Measurements from ENCODE around the gene TMEM87A.
"Not testable (repeated sequence)": the region's sequence is repeated elsewhere in the genome, so short reads cannot be mapped to it uniquely, and the experiment has no call there.

TMEM87A gene

GRCh38 chr15:42270551-42270950 lies 2.7 kb downstream of the TMEM87A start:
- DNase-seq, result no peak

GRCh38 chr15:42267286-42267685 lies 5.9 kb downstream of the TMEM87A start:
- DNase-seq, result no peak

GRCh38 chr15:42264795-42265194 lies 8.4 kb downstream of the TMEM87A start:
- DNase-seq, result no peak

GRCh38 chr15:42253300-42253699 lies 19.9 kb downstream of the TMEM87A start:
- no peak for DNase-seq

- DNase-seq, result no peak
Measured at GRCh38 chr15:42240823-42241222, 32.4 kb downstream of the TMEM87A start.

- DNase-seq, result no peak
Measured at GRCh38 chr15:42239528-42240182, 33.6 kb downstream of the TMEM87A start.

GRCh38 chr15:42233107-42233506 lies 40.1 kb downstream of the TMEM87A start:
- no peak for DNase-seq

- no peak for DNase-seq
Measured at GRCh38 chr15:42232606-42233005, 40.6 kb downstream of the TMEM87A start.

GRCh38 chr15:42231088-42231487 lies 42.1 kb downstream of the TMEM87A start:
- DNase-seq, result no peak

- not testable (repeated sequence) for DNase-seq
Measured at GRCh38 chr15:42228981-42229380, 44.3 kb downstream of the TMEM87A start.

- no peak for DNase-seq
Measured at GRCh38 chr15:42228036-42228435, 45.2 kb downstream of the TMEM87A start.

GRCh38 chr15:42226648-42227047 lies 46.6 kb downstream of the TMEM87A start:
- DNase-seq, result no peak

- no peak for DNase-seq
Measured at GRCh38 chr15:42220216-42220615, 53.0 kb downstream of the TMEM87A start.

GRCh38 chr15:42218953-42219592 lies 54.2 kb downstream of the TMEM87A start:
- DNase-seq, result no peak

- DNase-seq, result no peak
Measured at GRCh38 chr15:42217568-42217967, 55.7 kb downstream of the TMEM87A start.

- DNase-seq, result no peak
Measured at GRCh38 chr15:42215913-42216829, 57.1 kb downstream of the TMEM87A start.

GRCh38 chr15:42214600-42214999 lies 58.6 kb downstream of the TMEM87A start:
- no peak for DNase-seq

- no peak for DNase-seq
Measured at GRCh38 chr15:42213511-42213910, 59.7 kb downstream of the TMEM87A start.

GRCh38 chr15:42210696-42211095 lies 62.5 kb downstream of the TMEM87A start:
- DNase-seq, result no peak

- DNase-seq, result peak; percentile 90
Measured at GRCh38 chr15:42207674-42208579, 65.3 kb downstream of the TMEM87A start, which contains the start of gene VPS39. Gene VPS39 (minus strand): TSS chr15:42208304. CDS start chr15:42208153, 151 bp downstream.

- DNase-seq, result no peak
Measured at GRCh38 chr15:42206406-42206805, 66.8 kb downstream of the TMEM87A start.

- DNase-seq, result no peak
Measured at GRCh38 chr15:42203891-42204290, 69.3 kb downstream of the TMEM87A start.

All from right forelimb (tissue), 1 donor.